CD4-positive, alpha-beta T cell treated with Interleukin-10 for 1 hour (primary cell): ENCODE results near the gene MAP3K12.
"Not testable (repeated sequence)": the region's sequence is repeated elsewhere in the genome, so short reads cannot be mapped to it uniquely, and the experiment has no call there.

Experiments used
- DNase-seq: peaks from one replicate; pipeline ENCODE4 v3.0.0-alpha.2; 2020

The MAP3K12 gene

DNA sequence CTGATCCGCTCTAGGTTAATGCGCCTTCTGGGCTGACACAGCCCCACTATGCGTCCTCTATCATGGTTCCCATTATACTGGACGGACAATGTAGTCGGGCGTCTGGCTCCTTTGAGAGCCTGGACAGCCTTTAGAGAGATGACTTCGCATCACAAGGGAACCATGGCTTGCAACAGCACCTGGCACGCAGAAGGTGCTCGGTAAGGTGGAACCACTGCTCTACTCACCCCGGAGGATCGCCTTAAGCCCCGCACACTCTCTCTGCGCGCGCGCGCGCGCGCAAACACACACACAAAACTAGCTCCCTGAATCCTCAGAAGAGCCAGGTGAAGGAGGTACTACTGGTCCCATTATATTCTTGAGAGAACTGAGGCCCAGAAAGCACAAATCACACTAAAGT, 7.1 kb downstream of the MAP3K12 start:
- peak; percentile 23 for DNase-seq

DNA sequence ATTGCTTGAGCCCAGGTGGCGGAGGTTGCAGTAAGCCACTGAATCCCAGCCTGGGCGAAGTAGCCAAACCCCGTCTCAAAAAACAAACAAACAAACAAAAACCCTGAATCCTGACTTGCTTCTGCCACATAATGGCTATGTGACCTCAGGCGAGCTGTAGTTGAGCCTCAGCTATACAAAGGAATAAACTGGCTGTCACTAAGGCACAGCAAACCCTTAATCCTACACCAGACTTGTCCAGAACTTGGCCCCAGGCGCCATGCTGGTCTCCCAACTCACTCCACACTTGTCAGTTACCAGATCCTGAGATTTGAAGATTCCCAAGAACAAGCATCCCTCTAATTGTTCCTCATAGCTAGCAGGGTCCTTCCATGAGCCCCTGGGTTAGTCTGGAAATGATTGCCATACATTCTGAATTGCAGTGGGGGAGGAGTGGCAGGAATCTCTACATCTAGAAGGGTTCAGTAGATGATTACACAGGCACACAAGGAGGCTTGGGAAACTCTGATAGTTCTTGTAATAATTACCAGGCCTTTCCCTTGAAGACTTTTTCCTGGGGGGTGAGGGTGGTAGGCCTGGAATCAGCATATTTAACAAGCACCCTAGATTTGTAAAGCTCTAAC, 9.9 kb downstream of the MAP3K12 start:
- DNase-seq: no peak

DNA sequence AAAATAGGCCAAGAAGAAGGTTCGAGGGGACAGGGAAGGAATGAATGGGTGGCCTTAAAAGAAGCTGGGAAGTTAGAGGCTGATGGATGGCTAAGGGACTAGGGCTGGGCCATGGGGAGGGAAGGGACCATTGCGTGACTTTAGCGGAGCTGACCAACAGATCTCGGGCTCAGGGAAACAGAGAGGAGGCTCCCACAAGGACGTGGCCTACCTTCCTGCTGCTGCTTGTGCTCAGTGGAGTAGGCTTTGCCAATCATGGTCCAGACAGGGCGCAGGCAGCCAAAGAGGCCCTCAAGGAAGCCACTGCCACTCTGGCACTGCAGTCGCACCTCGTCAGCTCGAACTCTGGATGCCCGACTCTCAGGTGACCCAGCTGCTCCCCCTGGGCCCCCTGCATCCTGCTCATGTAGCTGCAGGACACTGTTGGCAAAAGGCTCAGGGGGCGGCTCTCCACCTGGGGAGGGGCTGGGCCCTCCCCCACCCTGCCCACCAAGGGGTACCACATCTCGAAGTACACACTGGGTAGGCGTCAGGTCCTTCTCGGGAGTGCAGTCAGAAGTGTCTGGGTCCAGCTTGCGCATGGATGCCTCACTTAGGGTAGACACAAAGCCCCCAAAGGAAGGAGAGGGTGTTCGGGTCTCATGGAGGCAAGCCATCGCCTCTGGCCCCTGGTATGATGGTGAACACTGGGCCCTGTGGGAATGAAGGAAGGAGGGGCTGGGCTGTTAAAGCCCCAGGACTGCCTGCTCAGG, 12.3 kb downstream of the MAP3K12 start:
- no peak for DNase-seq

DNA sequence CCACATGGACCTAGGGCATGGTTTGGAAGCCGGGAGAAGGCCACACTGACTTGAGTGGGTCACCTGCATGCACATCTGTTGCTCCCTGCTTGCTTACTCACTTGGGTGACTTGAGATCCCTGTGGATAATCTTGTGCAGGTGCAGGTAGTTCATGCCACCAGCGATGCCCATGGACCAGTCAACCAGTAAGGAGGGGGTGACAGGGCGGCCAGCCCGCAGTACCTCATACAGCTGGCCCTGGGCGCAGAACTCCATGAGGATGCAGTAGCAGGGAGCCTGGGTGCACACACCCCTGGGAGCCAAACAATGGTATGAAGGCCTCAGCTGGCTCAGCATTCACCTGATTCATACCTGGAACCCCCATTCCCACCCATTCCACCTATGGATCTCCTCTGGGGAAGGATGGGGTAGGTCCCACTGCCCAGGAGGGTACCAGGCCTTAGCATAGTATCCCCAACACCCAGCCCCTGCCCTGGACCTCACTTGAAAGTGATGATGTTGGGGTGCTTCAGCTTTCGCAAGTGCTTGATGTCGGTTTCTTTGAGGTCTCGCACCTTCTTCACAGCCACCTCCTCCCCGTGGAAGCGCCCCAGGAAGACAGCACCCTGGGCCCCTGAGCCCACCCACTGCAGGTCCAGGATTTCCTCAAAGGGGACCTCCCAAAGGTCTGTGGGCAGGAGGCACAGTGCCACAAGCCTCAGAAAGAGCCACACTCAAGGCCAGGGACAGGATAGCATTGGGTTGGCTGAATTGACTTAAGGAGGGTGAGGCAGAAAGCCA, 13.1 kb downstream of the MAP3K12 start:
- no peak for DNase-seq

- no peak for DNase-seq
Observed at GRCh38 chr12:53484686-53485575, 14.3 kb downstream of the MAP3K12 start.

GRCh38 chr12:53483979-53484377, 15.3 kb downstream of the MAP3K12 start:
- no peak for DNase-seq

GRCh38 chr12:53483225-53483978, 15.9 kb downstream of the MAP3K12 start:
- DNase-seq: no peak

DNA sequence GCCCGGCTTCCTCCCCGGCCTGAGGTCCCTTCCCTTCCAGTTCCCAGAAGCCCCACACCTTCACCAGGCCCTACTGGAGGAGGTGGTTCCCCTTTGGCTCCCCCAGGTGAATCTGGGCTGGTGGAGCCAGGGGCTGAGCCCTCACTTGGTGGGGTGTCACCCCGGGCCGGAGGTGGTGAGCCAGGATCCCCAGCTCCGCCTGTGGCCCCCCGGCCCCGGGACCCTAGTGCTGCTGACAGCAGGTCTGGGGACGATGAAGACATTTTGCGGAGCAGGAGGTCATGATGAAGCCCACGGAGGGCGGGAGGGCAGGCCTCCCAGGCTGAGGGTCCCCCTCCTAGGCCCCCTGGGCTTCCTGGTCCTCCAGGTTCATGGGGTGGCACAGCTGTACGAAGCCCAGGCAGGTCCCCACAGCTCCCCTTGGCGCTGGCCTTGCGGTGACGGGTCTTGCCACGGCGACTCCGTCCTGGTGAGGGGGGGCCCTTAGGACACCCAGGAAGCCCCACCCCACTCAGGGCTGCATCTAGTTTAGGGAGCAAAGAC, 16.6 kb downstream of the MAP3K12 start:
- no peak for DNase-seq

DNA sequence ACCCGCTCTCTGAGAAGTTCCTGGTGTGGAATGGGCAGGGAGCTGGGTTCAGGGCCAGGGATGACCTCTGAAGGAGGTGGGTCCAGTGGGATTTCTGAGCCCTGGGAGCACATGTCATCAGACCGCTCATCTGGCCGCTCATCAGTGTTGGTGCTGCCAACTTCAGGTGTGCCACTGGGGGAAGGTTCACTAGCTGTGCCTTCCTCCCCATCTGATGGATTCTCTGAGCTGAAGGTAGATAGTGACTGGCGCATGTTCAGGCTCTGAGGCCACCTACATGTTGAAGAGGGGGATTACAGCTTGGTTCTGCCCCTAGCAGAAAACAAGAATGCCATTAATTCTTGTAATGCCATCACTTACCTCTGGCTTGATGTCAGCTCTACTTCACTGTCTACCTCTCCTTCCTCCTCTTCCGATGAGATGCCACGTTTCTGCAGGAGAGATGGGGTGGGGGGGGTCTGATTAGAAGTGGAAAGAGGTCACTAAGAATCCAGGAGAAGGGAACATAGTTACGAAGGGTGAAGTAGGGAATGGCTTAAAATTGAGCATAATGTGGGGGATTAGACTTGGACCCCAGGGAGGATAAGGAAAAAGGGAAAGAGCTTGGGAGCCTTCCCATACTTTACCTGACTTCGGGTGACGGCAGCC, 17.2 kb downstream of the MAP3K12 start:
- peak; percentile 30 for DNase-seq

- DNase-seq: not testable (repeated sequence)
Observed at GRCh38 chr12:53481458-53481857, 17.8 kb downstream of the MAP3K12 start.

GRCh38 chr12:53480491-53481442, 18.5 kb downstream of the MAP3K12 start:
- DNase-seq: no peak

DNA sequence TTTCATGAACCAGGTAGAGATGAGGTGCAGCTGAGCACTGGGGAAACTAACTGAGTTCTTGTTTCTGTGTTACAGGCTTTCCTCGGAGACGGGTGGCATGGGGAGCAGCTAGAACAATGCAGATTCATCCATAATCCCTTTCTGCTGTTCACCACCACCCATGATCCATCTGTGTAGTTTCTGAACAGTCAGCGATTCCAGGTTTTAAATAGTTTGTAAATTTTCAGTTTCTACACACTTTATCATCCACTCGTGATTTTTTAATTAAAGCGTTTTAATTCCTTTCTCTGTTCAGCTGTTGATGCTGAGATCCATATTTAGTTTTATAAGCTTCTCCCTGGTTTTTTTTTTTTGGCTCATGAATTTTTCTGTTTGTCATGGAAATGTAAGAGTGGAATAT, 19.9 kb downstream of the MAP3K12 start:
- no peak for DNase-seq

DNA sequence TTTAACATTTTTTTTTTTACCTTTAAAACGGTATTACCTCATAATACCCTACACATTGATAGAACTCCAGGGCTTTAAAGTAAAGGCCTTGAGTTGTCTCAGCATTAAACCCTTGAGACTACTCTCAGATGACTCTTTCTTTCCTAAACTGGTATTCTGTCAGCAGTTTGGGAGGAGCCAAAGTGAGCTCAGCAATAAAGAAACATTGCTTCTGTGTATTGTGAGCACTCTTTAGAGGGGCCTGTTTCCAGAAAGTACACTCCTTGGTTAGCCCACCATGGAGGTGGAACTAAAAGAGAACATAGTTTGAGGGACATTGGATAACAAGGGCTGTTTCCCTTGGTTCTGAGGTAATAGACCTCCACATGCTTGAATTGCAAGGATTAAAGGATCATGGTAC, 20.4 kb downstream of the MAP3K12 start:
- no peak for DNase-seq

DNA sequence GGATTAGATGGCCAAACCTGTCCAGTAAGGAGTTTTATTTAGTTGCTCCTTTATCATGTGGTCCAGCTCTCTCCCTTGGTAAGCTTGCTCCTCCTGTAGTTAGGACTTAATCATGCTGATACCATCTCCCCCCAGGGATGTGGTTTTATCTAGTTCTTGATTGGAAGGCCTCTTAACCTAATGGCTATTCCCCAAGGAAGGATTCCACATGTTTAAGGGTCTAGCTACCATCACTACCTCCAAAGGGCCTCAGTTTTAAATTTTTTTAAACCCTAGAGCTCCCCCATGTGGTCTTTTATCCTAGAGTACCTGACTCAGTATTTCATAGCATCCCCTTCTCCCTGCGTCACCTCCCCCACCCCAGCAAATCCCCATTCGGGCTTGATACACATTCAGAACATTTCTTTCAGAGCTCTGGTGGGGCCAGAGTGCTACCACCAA, 22.5 kb downstream of the MAP3K12 start:
- peak; percentile 43 for DNase-seq

GRCh38 chr12:53474819-53475218, 24.4 kb downstream of the MAP3K12 start:
- no peak for DNase-seq

DNA sequence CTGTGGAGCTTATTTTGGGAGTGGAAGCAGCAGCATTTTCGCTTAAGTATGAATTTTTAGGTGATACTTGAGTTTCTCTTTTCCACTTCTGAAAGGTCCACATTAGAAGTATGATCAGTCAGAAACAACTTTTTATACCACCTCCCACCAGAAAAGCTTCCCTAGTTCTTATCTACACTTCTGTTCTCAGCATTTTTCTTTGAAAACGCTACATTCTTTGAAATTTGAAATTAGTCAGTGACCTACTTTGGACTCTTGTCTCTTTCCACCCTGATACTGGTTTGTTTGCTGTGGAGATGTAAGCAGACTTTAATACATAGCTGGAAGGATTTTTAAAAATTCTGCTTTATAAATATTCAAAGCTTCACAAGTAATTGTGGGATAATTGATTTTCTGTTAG, 25.2 kb downstream of the MAP3K12 start:
- DNase-seq: no peak

DNA sequence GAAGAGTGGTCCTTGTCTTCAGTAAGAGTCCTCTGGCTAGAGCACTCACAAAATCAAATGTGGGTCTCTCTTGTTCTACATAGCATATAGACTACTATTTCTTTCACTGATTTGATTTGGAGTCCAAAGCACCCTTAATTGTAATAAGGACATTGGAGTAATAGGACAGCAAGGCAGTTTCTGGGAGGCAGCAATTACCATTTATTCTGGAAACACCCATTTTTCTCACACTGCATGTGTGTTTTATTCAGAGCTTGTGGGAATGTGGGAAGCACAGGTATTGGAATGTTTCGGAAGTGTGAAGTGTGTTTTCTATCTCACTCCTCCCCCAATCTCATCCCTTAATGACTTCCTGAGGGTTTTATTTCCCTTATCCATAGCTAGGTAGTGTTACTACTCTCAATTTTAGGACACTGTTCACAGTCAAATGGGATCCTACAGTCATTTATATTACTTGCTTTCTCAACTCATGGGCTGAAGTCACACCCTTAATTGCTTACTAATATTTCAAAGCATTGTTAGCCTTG, 27.1 kb downstream of the MAP3K12 start:
- no peak for DNase-seq

DNA sequence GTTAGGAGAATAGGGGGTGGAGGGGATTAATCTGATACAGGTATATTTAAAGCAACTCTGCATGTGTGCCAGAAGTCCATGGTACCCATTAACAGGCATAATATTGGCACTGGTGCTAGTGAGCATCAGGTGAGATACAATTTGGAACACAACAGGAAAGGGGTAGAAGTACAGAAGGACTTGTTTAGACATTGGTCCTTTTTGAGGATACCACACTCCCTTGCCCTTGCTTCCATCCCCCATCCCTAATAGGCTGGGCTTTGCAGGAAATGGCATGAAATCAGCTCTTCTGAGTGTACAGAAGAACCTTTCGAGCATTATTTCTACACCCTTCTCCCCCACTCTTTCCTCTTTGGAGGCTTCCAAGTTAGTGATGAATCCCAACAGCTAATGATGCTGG, 31.0 kb downstream of the MAP3K12 start:
- no peak for DNase-seq

DNA sequence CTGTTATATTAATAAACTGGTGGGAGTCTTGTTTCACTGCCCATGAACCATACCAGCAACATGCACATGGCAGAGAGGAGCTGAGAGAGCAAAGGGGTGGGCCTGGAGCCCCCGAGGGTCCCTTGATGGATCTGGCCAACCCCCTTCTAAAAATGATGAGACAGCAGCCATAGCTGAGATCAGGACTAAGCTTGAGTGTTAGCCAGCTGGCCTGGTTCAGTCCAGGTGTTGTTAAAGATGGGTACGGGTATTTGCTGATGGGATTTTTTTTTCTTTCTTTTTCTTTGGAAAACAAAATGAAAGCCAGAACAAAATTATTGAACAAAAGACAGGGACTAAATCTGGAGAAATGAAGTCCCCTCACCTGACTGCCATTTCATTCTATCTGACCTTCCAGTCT, 31.4 kb downstream of the MAP3K12 start:
- no peak for DNase-seq

- no peak for DNase-seq
Observed at GRCh38 chr12:53467082-53467481, 32.2 kb downstream of the MAP3K12 start.
